HG03432 (cell line): ENCODE measurements around the gene SUPT4H1.

Experiments used
- ATAC-seq: cut with Tn5 transposase; IDR thresholded peaks from one replicate; pipeline ENCODE4 v1.9.1; 2021; ENCODE audit warnings: mild to moderate bottlenecking, moderate library complexity; ENCODE audit not compliant: unreplicated experiment

SUPT4H1 gene

GRCh38 chr17:58330997-58331814 is 20.8 kb downstream of the SUPT4H1 start:
- no peak for ATAC-seq

GRCh38 chr17:58330538-58330996 is 21.4 kb downstream of the SUPT4H1 start:
- ATAC-seq = no peak

- ATAC-seq = peak; percentile 7
These were observed 22.0 kb downstream of the SUPT4H1 start for GRCh38 chr17:58329810-58330537.

- peak; percentile 36 for ATAC-seq
These were observed 22.8 kb downstream of the SUPT4H1 start for GRCh38 chr17:58329035-58329809.

GRCh38 chr17:58328195-58329034 is 23.6 kb downstream of the SUPT4H1 start, which contains the start of gene TSPOAP1:
TSS of gene TSPOAP1 (minus strand) at chr17:58328795. CDS start at chr17:58327920, 875 bp downstream.
- peak; percentile 13 for ATAC-seq

GRCh38 chr17:58327363-58328194 is 24.4 kb downstream of the SUPT4H1 start:
- no peak for ATAC-seq

GRCh38 chr17:58326609-58327362 is 25.2 kb downstream of the SUPT4H1 start:
- no peak for ATAC-seq

- ATAC-seq = no peak
These were observed 26.0 kb downstream of the SUPT4H1 start for GRCh38 chr17:58325976-58326468.

- ATAC-seq = no peak
These were observed 26.7 kb downstream of the SUPT4H1 start for GRCh38 chr17:58325289-58325726.

GRCh38 chr17:58324409-58325288 is 27.4 kb downstream of the SUPT4H1 start:
- ATAC-seq = no peak

- no peak for ATAC-seq
These were observed 28.0 kb downstream of the SUPT4H1 start for GRCh38 chr17:58324056-58324408.

GRCh38 chr17:58323366-58324055 is 28.5 kb downstream of the SUPT4H1 start:
- no peak for ATAC-seq

- ATAC-seq = no peak
These were observed 29.3 kb downstream of the SUPT4H1 start for GRCh38 chr17:58322581-58323185.

GRCh38 chr17:58321571-58322525 is 30.2 kb downstream of the SUPT4H1 start:
- ATAC-seq = no peak

- ATAC-seq = no peak
These were observed 31.3 kb downstream of the SUPT4H1 start for GRCh38 chr17:58320570-58321323.
